GM23338 (cell line): Measurements from ENCODE around the gene MAP4K4.

ENCODE experiments used
- CTCF ChIP-seq, 2 experiments: fragments of 200-600 bp in 1 of 2; sonication (generic) in 1 of 2; conservative IDR thresholded peaks; 2 replicates each; pipeline versions ENCODE4 v1.5.1 to v1.6.1; 2016 to 2017; ENCODE audit warnings: antibody characterized with exemption in 2 of 2, low read depth in 2 of 2, mild to moderate bottlenecking in 2 of 2, moderate library complexity in 1 of 2
- EZH2 ChIP-seq: fragments of 200-600 bp; sonication (generic); IDR thresholded peaks from one replicate; pipeline ENCODE4 v1.8.0; 2017; ENCODE audit warnings: antibody characterized with exemption, mild to moderate bottlenecking, low read depth; ENCODE audit not compliant: unreplicated experiment
- POLR2AphosphoS5 ChIP-seq: IDR thresholded peaks from 2 replicates; pipeline ENCODE4 v1.6.1; 2016; ENCODE audit warnings: antibody characterized with exemption, low read depth
- REST ChIP-seq: IDR thresholded peaks from one replicate; pipeline ENCODE4 v1.6.1; 2018; ENCODE audit warnings: antibody characterized with exemption; ENCODE audit not compliant: unreplicated experiment

DNA sequence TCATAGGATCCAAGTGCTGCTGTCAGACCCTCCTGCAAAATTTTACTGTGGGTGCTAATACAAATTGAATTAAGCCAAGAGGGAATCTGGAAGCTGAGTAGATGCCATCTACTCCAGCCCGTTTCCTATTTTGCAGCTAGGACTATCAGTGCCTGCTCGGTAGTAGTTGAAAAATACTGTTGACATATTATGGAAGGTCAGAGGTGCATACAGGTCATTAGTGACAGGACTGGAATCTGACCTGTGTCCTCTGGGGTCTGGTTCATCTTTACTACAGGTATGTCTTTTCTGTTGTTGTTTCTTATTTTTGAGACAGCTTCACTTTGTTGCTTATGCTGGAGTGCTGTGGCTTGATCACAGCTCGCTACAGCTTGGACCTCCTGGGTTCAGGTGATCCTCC, 58.8 kb downstream of the MAP4K4 start:
- TF ChIP-seq CTCF (conservative IDR thresholded peaks at IDR 0.05; ENCODE audit: low read depth in 2 of 2) (no peak), POLR2AphosphoS5 (no peak), EZH2 (no peak), REST (no peak)
